GM18873 (cell line): ENCODE data around the gene TP53I11.

Experiments used
- ATAC-seq: cut with Tn5 transposase; IDR thresholded peaks from one replicate; pipeline ENCODE4 v1.9.1; 2021; ENCODE audit warnings: mild to moderate bottlenecking, moderate library complexity, moderate number of reproducible peaks; ENCODE audit not compliant: unreplicated experiment, low FRiP score

Gene TP53I11

DNA sequence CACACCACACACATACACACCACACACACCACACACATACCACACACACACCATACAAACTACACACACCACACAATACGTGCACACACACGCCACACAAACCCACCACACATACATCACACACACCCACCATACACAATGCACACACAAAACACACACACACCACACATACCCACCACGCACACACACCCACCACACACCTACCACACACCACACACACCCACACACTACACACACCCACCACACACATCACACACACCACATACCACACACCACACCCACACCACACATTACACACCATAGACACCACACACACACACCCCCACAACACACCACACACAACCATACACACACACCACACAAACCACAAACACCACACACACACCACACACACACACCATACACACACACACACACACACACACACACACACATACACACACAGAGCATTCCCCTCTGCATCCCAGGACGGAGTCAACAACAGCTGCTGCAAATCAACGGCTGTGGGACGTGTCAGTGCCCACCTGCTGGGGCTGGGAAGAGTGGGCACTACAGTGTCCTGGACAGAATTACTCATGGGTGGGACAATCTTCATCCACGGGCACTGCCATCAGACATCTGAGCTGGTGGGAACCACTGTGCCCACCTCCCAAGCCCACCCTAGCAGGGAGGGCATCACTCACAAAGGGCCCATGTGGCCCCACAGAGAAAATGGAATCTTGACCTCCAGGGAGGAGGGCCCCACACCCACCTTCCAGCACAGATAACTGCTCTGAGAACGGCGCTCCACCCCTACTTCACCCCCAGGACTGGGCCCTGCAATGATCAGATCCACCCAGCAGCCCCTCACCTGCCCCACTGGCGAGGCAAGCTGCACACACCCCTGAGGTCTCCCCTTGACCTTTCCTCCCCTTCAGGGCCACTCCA, 8.4 kb downstream of the TP53I11 start:
- no peak for ATAC-seq

DNA sequence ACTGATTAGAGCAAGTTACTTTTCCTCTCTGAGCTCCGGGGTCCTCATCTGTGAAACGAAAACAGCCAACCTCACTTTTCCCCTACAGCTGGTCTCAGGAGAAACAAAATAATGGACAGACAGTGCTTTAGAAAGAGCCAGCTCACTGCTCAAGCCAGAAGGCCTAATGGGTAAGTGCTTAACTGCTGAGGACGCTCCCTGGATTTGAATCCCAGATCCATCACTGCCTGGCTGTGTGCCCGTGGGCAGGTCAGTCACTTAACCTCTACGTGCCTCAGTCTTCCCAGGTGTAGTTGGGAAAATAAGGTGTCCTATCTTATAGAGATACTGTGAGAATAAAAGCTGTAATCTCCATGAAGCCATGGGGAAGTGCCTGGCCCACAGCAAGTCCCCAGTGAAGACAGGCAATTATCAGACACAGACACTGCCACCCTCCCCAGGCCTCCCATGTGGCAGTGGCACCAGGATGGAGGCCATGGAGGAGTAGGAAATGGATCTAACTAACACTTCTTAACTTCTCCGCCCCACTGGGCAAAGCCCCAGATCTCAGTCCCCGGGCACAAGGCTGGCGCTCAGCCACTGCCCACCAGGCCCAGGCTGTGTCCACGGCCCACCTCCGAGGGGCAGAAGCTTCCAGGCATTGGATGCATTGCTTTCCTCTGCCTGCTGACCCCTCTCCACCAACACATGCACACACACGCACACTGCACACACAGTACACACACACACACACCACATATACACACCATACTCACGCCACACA, 9.2 kb downstream of the TP53I11 start:
- no peak for ATAC-seq

DNA sequence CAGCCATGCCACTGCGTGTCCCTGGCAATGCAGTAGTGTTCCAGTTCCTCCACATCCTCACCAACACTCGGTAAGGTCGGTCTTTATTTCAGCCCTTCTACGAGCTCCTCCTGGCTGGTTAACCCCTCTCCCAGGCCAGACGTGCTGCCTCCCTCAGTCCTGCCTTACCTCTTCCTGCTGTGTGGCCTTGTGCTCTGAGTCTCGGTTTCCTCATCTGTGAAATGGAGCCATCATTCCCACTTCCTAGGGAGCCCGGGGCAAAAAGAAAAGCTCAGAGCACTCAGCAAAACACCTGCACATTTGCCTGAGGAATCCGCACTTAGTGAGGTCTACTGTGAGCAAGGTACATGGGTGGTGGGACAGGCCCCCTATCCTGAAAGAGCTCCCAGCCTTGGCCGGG, 9.8 kb downstream of the TP53I11 start:
- ATAC-seq, result no peak

DNA sequence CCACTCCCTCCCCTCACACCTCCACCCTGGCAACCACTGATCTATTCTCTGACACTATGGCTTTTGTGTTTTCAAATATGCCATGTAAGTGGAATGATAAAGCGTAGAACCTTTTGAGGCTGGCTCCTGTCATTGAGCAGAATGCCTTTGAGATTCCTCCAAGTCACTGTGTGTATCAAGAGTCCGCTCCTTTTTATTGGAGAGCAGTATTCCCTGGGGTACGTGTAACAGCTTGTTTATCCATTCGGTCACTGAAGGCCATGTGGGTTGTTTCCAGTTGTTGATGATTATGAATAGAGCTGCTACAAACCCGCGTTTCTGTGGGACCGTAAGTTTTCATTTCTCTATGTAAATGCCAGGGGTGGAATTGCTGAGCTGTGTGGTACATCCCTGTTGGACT, 10.3 kb downstream of the TP53I11 start:
- ATAC-seq, result no peak

DNA sequence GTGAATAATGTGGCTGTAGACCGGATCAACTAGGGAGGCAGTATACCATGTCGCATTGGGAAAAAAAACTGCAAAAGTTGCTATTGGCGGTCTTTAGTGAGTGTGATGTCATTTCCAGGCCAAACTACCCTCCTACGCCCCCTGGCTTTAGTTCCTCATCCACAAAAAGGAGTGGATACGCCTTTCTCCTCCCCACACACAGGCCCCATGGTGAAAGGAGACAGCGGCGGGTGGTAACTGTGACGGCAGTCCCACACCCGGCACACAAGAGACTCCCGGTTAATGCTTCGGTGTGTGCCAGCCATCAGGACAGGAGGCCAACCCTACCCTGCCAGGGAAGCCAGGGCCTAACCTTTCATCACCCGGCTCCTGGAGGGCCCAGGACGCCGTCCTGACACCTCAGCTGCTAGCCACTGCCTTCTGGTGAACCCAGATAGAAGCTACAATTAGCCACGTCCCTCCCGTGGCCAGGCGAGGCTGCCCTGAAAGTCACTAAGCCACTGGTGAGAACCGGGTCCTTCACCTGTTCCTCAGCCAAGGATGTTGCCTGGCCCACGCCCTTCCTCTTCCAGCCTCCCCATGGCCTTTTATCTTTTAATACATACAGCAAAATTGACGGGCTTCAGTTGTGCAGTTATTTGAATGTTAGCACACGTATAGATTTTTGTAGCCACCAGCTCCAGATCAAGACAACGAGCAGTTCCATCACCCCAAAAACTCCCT, 10.8 kb downstream of the TP53I11 start:
- no peak for ATAC-seq

DNA sequence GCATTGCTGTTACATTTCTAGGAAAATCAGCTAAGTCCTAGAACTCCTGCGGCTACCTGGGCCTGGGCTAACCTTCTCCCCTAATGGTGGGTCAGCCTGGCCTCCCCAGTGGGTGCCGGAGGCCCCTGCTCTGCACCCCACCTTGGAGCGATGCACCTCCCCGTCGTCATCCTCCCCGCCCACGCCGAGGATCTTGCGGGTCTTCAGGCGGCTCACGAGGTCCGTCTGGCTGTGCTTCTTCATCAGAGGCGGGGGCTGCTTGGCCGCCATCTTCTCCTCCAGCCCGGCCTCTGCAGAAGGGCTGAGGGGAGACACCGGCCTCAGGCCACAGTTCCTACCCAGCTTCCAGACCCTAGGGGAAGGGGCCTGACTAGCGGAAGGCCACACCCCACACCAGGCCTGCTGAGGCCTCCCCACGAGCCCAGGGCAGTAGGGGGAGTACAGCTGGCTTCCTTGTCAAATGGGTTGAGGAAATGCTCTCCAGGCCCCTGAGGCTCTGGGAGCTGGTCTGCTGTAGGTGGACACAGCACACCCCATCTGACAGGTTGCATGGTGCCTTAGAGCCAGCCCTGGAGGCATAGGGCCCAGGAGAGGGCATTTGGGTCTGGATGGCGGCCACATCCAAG, 12.5 kb downstream of the TP53I11 start:
- no peak for ATAC-seq

DNA sequence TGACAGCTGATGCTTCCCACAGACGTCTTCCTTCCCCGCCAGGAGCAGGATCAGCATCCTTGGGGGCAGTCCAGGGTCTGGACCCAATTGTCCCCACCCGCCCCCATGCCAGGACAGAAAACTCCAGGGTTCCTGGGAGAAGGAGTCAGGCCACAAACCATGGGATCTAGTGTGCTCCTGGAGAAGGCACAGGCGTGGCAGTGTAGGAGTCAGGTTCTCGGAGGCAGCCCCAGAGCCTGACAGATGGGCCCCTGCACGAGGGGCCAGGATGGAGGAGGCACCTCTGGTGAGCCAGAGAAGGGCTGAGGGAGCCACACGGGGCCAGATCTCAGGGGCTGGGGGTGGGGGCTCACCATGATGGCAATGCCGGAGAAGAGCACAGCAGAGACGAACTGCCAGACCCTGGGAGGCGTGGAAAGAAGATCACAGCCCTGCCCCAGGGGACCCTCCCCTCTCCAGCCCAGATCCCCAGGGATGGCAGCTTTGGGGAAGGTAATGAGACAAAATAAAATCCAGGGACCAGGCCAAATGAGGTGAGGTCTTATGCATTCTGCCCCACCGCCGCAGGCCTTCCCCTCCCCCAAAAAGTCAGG, 13.6 kb downstream of the TP53I11 start:
- ATAC-seq, result no peak

DNA sequence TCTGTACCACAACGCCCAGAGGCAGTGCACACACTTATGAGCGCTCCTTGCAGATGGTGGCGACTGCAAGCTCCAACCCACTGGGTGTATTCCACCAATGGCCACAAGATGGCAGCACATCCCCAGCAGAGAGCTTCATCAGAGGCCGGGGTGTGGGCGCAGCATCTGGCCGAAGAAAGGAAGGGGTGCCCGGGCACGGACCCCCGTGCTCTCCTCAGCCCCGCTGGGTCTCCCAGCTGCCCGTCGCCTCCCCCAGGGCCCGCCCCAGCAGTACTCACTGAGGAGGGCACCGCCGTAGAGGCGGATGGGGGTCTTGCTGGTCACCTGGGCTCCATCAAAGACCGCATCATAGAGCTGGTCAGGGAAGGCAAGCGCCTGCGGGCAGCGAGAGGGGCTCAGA, 14.2 kb downstream of the TP53I11 start:
- no peak for ATAC-seq

DNA sequence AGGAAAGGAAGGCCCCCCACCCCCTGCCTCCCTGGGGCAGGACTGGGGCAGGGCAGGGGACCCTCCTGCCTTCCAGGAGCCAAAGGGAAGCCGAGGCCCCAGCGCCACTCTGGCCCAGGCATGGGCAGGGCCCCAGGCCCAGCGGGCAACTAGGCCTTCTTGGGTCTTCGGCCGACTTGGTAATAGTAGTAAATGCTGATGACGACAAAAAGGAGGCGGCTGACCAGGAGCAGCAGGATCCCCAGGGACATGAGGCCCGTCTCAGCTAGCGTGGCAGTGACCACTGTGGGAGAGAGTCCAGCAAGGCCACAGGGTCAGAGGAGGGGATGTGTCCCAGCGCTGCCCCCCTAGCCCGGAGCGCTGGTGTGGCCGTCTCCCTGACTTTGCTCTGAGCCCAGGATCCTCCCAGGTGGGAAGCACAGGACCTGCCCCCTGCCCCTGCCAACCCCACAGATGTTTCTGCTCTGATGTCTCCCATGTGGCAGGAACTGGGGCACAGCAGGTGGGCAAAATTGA, 15.9 kb downstream of the TP53I11 start:
- no peak for ATAC-seq

DNA sequence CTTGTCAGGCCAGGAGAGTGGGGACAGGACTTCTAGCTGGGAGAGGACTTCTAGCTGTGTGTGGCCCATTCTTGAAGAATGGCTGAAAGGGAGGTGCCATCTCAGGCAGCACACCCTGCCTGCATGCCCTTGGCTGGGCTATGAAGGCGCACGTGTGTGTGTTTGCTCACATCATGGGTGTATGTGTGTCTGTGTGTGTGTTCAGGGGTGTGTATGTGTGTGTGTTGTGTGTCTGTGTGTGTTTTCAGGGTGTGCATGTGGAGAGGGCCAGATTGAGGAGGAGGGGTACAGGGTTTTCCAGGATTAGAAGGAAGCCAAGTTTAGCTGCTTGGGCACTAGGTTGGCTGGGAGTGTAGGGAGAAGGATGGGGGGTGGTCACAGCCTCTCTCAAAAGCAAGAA, 16.6 kb downstream of the TP53I11 start:
- no peak for ATAC-seq

DNA sequence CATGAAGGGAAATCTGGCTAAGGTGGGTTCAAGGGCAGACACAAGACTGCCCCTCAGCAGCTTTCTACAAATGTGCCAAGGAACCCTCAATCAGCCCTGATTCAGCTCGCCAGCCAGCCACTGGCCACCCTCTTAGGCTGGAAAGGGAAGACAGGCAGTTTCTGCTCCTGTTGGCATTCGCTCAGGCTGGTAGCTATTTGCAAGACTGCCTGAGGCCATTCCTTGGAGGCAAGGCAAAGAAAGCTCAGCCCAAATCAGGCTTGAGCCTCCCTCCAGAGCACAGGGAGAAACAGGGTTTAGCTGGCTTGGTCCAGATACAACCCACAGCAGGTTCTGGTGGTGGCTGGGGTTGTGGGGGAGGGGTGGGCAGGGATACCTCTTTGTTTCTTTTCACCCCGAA, 19.2 kb downstream of the TP53I11 start:
- ATAC-seq, result no peak

DNA sequence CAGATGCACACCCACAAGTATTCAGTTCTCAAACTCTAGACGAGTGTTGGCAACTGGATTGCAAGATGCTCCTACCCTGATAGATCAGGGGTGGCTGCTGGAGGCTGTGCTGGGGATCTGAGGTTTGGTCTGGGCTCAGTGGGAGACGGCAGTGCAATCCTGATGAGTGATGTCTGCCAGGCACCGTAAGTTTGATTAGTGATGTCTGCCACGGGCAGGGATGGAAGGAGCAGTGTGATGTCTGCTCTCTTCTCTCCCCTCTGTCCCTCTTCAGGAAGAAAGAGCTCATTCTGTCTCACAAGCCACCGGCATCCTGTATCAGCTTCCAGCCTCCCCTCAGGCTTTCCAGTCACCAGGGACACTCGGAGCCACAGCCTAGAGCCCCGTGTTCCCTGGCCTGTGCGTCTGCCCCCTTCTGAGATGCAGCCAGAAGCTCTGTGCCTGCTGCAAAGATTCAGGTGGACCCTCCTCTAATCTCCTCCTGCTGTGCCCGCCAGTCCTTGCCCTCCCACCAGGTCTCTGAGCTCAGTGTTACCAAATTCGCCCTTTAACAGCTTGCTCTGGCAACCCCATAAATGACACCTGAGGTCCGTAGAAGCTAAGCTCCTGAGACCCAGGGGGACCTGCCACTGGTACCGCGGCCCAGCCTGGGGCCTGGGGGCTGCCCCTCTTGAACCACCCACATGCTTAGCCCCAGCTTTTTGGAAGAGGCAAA, 19.9 kb downstream of the TP53I11 start:
- no peak for ATAC-seq

DNA sequence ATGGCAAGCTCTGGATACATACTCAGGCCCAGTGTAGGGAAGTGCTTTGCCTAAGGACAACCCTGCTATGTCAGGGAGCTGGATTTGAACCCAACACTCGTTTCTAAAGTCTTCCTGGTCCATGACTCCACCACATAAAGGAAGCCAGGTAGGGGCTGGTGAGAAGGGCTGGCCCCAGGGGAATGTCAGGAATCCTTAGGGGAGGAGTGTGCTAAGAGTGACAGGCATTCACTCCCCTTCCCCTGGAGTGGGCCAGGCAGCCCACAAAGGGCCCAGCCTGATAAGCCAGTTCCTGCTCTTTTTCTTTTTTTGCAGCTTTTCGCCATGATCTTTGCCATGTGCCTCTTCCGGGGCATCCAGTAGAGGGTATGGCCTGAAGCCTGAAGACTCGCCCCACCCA, 21.9 kb downstream of the TP53I11 start:
- ATAC-seq, result no peak

DNA sequence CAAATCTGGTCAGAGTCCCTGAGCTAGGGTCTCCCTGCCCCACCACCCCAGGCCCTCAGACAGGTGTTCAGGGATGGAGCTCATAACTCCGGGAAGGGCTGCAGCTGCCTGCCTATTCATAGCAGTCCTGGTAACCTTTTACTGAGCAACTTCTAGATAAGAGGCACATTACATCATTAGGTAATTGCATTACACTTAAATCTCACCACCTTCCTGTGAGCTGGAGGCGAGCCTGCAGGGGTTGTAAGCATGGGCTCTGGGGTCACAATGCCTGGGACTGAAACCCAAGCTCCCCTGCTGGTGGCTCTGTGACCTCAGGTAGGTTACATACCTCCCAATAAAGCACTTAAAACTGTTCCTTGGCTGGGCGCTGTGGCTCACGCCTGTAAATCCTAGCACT, 22.5 kb downstream of the TP53I11 start:
- ATAC-seq, result no peak

DNA sequence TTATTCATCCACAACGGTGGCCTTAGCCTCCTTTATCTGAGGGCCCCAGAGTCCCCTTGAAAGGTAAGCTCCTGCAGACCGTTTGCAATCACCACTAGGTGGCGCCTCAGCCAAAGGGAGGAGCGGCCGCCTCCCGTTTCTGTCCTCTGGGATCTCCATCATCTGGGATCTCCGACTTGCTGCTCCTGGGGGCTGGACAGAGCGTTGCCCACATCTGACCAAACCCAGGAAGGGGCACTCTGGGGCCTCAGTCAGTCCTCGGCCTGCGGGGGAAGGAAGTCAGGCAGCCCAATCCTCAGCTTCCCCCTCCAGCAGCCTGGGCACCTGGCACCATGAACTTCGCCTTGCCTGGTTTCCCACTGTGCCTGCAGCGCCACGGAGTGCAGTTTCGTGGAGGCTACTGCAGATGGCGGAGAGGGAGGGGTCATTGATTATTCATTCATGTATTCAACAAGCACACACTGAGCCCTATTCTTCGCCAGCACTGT, 23.5 kb downstream of the TP53I11 start:
- no peak for ATAC-seq

DNA sequence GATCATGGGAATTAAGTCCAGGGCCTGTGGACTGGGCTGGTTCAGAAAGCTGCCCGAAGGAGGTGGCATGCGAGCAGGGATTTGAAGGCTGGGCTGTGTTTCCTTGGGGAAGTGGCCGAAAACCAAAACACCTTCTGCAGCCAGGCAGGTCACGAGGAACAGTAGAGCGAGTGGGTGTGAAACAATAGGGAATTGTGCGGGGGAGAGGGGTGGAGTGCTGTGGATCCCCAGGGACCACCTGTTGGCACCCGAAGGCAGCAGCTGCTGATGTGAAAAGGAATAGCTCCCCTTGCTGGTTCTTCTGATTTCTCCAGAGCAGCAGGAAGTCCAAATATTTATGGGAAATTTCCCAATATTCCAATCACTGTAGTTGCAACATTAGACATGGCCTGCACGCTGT, 24.6 kb downstream of the TP53I11 start:
- no peak for ATAC-seq

DNA sequence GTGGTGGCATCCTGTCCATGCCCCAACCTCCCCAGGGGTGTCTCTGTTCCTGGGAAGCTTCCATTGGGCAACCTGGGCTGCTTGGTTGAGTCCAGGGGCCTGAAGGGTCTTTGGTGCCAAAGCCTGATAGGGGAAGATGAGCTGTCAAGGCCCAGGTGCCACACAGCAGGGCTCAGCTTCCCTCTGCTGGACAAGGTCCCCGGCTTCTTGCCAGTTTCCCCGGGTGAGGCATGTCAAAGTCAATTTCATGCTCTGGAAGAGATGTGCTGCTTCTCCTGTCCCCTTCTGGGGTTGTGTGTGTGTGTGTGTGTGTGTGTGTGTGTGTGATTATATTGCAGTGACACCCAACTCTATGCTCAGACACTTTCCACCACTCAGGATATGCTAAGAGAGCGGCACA, 26.9 kb downstream of the TP53I11 start:
- no peak for ATAC-seq

DNA sequence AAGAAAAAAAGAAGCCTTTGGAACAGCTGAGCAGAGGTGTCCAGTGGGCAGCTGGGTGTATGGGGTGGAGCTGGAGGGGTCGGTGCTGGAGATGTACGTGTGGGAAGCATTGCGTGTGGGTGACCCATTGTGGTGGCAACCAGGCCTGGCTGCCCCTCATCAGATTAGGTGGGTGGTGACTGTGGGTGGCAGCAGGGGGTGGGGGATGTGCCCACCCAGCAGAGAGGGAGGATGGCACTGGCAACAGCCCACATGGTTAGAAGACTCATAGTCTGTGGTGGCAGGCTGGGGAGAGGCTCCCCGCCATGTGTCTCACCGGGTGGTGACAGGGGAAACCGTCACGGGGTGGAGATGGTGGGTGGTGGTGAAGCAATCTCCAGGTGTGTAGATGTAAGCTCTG, 27.6 kb downstream of the TP53I11 start:
- no peak for ATAC-seq

DNA sequence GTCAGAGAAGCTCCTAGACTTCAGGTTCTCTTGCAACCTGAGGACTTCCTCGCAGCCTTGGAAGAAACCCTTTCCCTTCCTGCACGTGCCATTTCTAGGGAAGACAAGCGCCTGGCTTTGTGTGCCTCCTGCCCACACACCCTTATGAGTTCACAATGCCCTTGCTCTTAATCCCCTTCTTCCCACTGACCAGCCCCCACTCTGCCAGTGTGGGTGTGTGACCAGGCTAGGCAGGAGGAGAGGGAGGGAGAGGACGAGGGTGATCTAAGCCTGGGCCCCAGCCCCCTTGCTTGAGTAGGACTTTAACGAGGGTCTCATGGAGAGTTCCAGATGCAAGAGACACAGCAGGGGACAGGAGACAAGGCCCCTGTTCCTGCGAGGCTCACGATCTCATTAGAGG, 30.2 kb downstream of the TP53I11 start:
- no peak for ATAC-seq
